Keratinocyte (primary cell): Measurements from ENCODE around the gene UNC13A. TPM values are rescaled to one million over a fixed set of nuclear protein-coding genes. Genes with fewer than 3 reads are reported as not detected.

Experiments used
- DNase-seq: peaks from one replicate; pipeline ENCODE4 v3.0.0-alpha.2; 2011; ENCODE audit warnings: low read depth, missing footprints, low spot score
- FAIRE-seq: peaks from 2 replicates; lab custom pipeline; 2011; peaks lifted over from hg19 to GRCh38; lab: Jason Lieb, UNC
- H2AFZ ChIP-seq: 2 replicates; pipeline ENCODE4 v1.6.0; 2012; ENCODE audit warnings: low read length, control low read depth, inconsistent platforms; ENCODE audit not compliant: control insufficient read depth
- H3K27ac ChIP-seq: 2 replicates; pipeline ENCODE4 v1.5.1; 2011; ENCODE audit warnings: low read length; ENCODE audit not compliant: control insufficient read depth, insufficient read depth
- H3K27me3 ChIP-seq: 3 replicates; pipeline ENCODE4 v1.6.0; 2011; ENCODE audit warnings: low read length; ENCODE audit not compliant: control insufficient read depth, insufficient read depth; ENCODE audit errors: extremely low read depth
- H3K36me3 ChIP-seq, 2 experiments: 2 replicates in 1 of 2; 3 replicates in 1 of 2; pipeline ENCODE4 v1.5.1; 2011; ENCODE audit warnings: low read length in 2 of 2, mild to moderate bottlenecking in 1 of 2; ENCODE audit not compliant: control insufficient read depth in 2 of 2, insufficient read depth in 2 of 2; ENCODE audit errors: extremely low read depth in 1 of 2
- H3K4me1 ChIP-seq: 3 replicates; pipeline ENCODE4 v1.5.1; 2011; ENCODE audit warnings: low read length; ENCODE audit not compliant: control insufficient read depth, insufficient read depth; ENCODE audit errors: extremely low read depth
- H3K4me2 ChIP-seq: 3 replicates; pipeline ENCODE4 v1.6.0; 2011; ENCODE audit warnings: low read depth, low read length; ENCODE audit not compliant: control insufficient read depth, insufficient read depth; ENCODE audit errors: extremely low read depth
- H3K4me3 ChIP-seq, 3 experiments: fragments of 200-600 bp in 1 of 3; sonication (generic) in 1 of 3; 2 replicates in 2 of 3; 3 replicates in 1 of 3; pipeline ENCODE4 v1.5.1; 2011 to 2016; ENCODE audit warnings: low read length in 3 of 3, mild to moderate bottlenecking in 3 of 3, control low read depth in 2 of 3, inconsistent platforms in 1 of 3, low read depth in 1 of 3, mixed read lengths in 1 of 3, mixed run types in 1 of 3, moderate library complexity in 1 of 3; ENCODE audit not compliant: control insufficient read depth in 2 of 3, insufficient read depth in 2 of 3; ENCODE audit errors: extremely low read depth in 1 of 3
- H3K79me2 ChIP-seq: 2 replicates; pipeline ENCODE4 v1.6.0; 2012; ENCODE audit warnings: low read length; ENCODE audit not compliant: control insufficient read depth, insufficient read depth
- H3K9ac ChIP-seq: 3 replicates; pipeline ENCODE4 v1.6.0; 2011; ENCODE audit warnings: low read length; ENCODE audit not compliant: control insufficient read depth, insufficient read depth; ENCODE audit errors: extremely low read depth
- H3K9me1 ChIP-seq: 3 replicates; pipeline ENCODE4 v1.6.0; 2011; ENCODE audit warnings: low read length; ENCODE audit not compliant: control insufficient read depth, insufficient read depth; ENCODE audit errors: extremely low read depth
- H3K9me3 ChIP-seq: 2 replicates; pipeline ENCODE4 v1.5.1; 2012; ENCODE audit warnings: low read depth, low read length; ENCODE audit not compliant: control insufficient read depth
- H4K20me1 ChIP-seq: 3 replicates; pipeline ENCODE4 v1.6.0; 2011; ENCODE audit warnings: low read length; ENCODE audit not compliant: control insufficient read depth, insufficient read depth; ENCODE audit errors: extremely low read depth
- EZH2 ChIP-seq: IDR thresholded peaks from one replicate; pipeline ENCODE4 v1.6.1; 2012; ENCODE audit warnings: inconsistent platforms, mild to moderate bottlenecking, low read length, moderate library complexity
- dilution Hi-C: fragments of 300-500 bp; cut with MboI; formaldehyde crosslinking; loops from one replicate; pipeline ENCODE4 v1.7.0; 2020; ENCODE audit warnings: low sequenced_read_pairs; ENCODE audit not compliant: extremely low pct_ligation_motif_present
- polyA plus RNA-seq, 5 experiments: library from polyadenylated mRNA; depleted of rRNA in 3 of 5; stranded (reverse) in 3 of 5; stranded (forward) in 1 of 5; unstranded in 1 of 5; fragments of >200 nt; gene quantifications; 1 replicate in 1 of 5; 2 replicates in 3 of 5; 3 replicates in 1 of 5; pipeline versions ENCODE4 v1.2.1 to v1.2.3, GENCODE V29; 2011 to 2012; ENCODE audit warnings: missing spikeins in 2 of 5, low read depth in 1 of 5, low replicate concordance in 1 of 5
- TF ChIP-seq, protein P1 (sequence below), 3 experiments: IDR thresholded peaks in 1 of 3; conservative IDR thresholded peaks in 1 of 3; optimal IDR thresholded peaks in 1 of 3; 2 replicates in 2 of 3; 3 replicates in 1 of 3; pipeline versions ENCODE3 to v1.5.1; 2011; ENCODE audit warnings: low read length in 3 of 3, mild to moderate bottlenecking in 3 of 3, moderate library complexity in 2 of 3, control low read depth in 1 of 3, inconsistent platforms in 1 of 3; ENCODE audit not compliant: insufficient read depth in 2 of 3; ENCODE audit errors: extremely low read depth in 1 of 3

The UNC13A gene
- polyA plus RNA-seq, 1 donor (not counting 4 experiments of a cell fraction or from before 2014, with no cell fraction given): under 0.01 TPM

DNA sequence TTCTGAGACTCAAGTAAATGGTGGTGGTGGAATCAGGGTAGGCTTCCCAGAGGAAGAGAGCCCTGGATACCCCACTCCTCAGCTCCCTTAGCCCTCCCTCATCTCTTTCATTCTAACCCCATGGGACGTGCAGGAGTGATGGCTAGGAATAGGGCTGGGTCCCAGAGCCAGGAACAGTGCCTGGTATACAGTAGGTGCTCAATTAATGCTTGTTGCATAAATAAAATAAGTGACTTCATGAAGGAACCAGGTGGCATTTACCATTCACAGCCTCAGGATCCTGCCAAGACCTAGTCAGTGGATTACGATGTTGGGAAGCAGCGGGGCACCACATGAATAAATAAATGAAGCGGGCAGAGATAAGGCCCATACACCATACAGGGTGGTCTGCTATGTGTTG is 3.9 kb downstream of the UNC13A start:
- Histone ChIP-seq H3K79me2 (no peaks in the 10 kb centered on the region), H3K27ac (no peak overlapping the region), H3K4me2 (no peak overlapping the region), H4K20me1 (no peaks in the 10 kb centered on the region), H3K4me1 (peaks cover 2% of the 10 kb centered on the region), H3K9me3 (no peaks in the 10 kb centered on the region), H3K9ac (no peak overlapping the region), H3K36me3 (no peaks in the 10 kb centered on the region), H2AFZ (no peak overlapping the region), H3K9me1 (no peaks in the 10 kb centered on the region), H3K27me3 (peaks cover 48% of the 10 kb centered on the region), H3K4me3 (no peak overlapping the region)
- dilution Hi-C loops: no loop called here
- TF ChIP-seq, protein P1, sequence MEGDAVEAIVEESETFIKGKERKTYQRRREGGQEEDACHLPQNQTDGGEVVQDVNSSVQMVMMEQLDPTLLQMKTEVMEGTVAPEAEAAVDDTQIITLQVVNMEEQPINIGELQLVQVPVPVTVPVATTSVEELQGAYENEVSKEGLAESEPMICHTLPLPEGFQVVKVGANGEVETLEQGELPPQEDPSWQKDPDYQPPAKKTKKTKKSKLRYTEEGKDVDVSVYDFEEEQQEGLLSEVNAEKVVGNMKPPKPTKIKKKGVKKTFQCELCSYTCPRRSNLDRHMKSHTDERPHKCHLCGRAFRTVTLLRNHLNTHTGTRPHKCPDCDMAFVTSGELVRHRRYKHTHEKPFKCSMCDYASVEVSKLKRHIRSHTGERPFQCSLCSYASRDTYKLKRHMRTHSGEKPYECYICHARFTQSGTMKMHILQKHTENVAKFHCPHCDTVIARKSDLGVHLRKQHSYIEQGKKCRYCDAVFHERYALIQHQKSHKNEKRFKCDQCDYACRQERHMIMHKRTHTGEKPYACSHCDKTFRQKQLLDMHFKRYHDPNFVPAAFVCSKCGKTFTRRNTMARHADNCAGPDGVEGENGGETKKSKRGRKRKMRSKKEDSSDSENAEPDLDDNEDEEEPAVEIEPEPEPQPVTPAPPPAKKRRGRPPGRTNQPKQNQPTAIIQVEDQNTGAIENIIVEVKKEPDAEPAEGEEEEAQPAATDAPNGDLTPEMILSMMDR (optimal IDR thresholded peaks at IDR 0.05 in 1 of 3, IDR thresholded peaks at IDR 0.05 in 1 of 3, conservative IDR thresholded peaks at IDR 0.05 in 1 of 3; ENCODE audit: extremely low read depth in 1 of 3, insufficient read depth in 2 of 3, low read length in 3 of 3): no peak
- TF ChIP-seq EZH2: no peak
- DNase-seq: no peak
- FAIRE-seq: no peak

DNA sequence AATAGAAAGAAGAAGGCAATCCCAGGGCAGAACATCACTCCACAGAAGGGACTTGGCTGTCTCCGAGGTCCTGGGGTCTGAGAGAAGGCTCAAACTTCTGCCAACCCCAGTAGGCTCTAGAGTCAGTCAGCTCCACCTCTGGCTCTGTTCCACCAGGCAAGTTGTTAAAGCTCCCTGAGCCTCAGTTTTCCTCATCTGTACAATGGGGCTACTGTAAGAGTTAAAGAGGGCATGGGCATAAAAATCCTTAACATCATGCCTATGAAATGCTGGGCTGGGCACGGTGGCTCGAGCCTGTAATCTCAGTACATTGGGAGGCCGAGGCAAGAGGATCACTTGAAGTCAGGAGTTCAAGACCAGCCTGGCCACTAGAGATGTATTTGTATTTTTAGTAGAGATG is 5.1 kb downstream of the UNC13A start:
- dilution Hi-C loops: no loop called here
- no peaks in the 10 kb centered on the region for H3K79me2 ChIP-seq
- FAIRE-seq (no peak), DNase-seq (no peak)
- peaks cover 48% of the 10 kb centered on the region for H3K27me3 ChIP-seq
- H3K4me1 ChIP-seq: peaks cover 2% of the 10 kb centered on the region
- no peaks in the 10 kb centered on the region for H3K9me1 ChIP-seq
- no peak overlapping the region for H2AFZ ChIP-seq
- no peaks in the 10 kb centered on the region for H3K9me3 ChIP-seq
- TF ChIP-seq, protein P1 (optimal IDR thresholded peaks at IDR 0.05 in 1 of 3, IDR thresholded peaks at IDR 0.05 in 1 of 3, conservative IDR thresholded peaks at IDR 0.05 in 1 of 3; ENCODE audit: extremely low read depth in 1 of 3, insufficient read depth in 2 of 3, low read length in 3 of 3): no peak
- TF ChIP-seq EZH2: no peak
- no peak overlapping the region for H3K4me3 ChIP-seq
- H3K36me3 ChIP-seq: no peaks in the 10 kb centered on the region
- no peak overlapping the region for H3K4me2 ChIP-seq
- no peak overlapping the region for H3K27ac ChIP-seq
- H3K9ac ChIP-seq: no peak overlapping the region
- no peaks in the 10 kb centered on the region for H4K20me1 ChIP-seq
